Kidney capillary endothelial cell (primary cell): ENCODE measurements around the gene MGLL.

Source experiments
- DNase-seq: peaks from one replicate; pipeline ENCODE4 v3.0.0-alpha.2; 2018; ENCODE audit warnings: low spot score

The MGLL gene

GRCh38 chr3:127754411-127755304 lies 67.7 kb downstream of the MGLL start:
- no peak for DNase-seq

GRCh38 chr3:127753898-127754410 lies 68.4 kb downstream of the MGLL start:
- no peak for DNase-seq

GRCh38 chr3:127753338-127753737 lies 69.0 kb downstream of the MGLL start:
- DNase-seq: no peak

- DNase-seq: no peak
Observed at GRCh38 chr3:127751782-127752181, 70.5 kb downstream of the MGLL start.

- no peak for DNase-seq
Observed at GRCh38 chr3:127751163-127751621, 71.1 kb downstream of the MGLL start.

GRCh38 chr3:127750226-127751031 lies 71.9 kb downstream of the MGLL start:
- DNase-seq: peak; percentile 18

GRCh38 chr3:127749787-127750225 lies 72.5 kb downstream of the MGLL start:
- no peak for DNase-seq

GRCh38 chr3:127749361-127749760 lies 73.0 kb downstream of the MGLL start:
- DNase-seq: no peak

GRCh38 chr3:127748754-127749327 lies 73.5 kb downstream of the MGLL start:
- no peak for DNase-seq

GRCh38 chr3:127747751-127748521 lies 74.4 kb downstream of the MGLL start:
- DNase-seq: no peak

GRCh38 chr3:127747066-127747465 lies 75.2 kb downstream of the MGLL start:
- no peak for DNase-seq

GRCh38 chr3:127746400-127747057 lies 75.8 kb downstream of the MGLL start:
- no peak for DNase-seq

GRCh38 chr3:127745656-127746399 lies 76.5 kb downstream of the MGLL start:
- DNase-seq: no peak

- DNase-seq: no peak
Observed at GRCh38 chr3:127744875-127745274, 77.4 kb downstream of the MGLL start.

- DNase-seq: no peak
Observed at GRCh38 chr3:127744253-127744815, 78.0 kb downstream of the MGLL start.

- no peak for DNase-seq
Observed at GRCh38 chr3:127743351-127744252, 78.7 kb downstream of the MGLL start.

- DNase-seq: no peak
Observed at GRCh38 chr3:127742580-127742979, 79.7 kb downstream of the MGLL start.

- DNase-seq: no peak
Observed at GRCh38 chr3:127741690-127742089, 80.6 kb downstream of the MGLL start.

- no peak for DNase-seq
Observed at GRCh38 chr3:127741246-127741645, 81.1 kb downstream of the MGLL start.
